Astrocyte (in vitro differentiated cells and primary cell): Measurements from ENCODE around the gene ALOXE3.

Source experiments
- EZH2 ChIP-seq: IDR thresholded peaks from 2 replicates; pipeline ENCODE4 v1.6.1; 2012; ENCODE audit warnings: mild to moderate bottlenecking, low read length, inconsistent platforms; ENCODE audit not compliant: insufficient read depth
- TF ChIP-seq, protein P1 (sequence below): IDR thresholded peaks from 2 replicates; pipeline ENCODE4 v1.5.1; 2011; ENCODE audit warnings: low read depth, mild to moderate bottlenecking, inconsistent platforms, low read length, moderate library complexity; ENCODE audit not compliant: insufficient read depth

GRCh38 chr17:8075081-8075480 lies 43.2 kb downstream of the ALOXE3 start:
- TF ChIP-seq, protein P1, sequence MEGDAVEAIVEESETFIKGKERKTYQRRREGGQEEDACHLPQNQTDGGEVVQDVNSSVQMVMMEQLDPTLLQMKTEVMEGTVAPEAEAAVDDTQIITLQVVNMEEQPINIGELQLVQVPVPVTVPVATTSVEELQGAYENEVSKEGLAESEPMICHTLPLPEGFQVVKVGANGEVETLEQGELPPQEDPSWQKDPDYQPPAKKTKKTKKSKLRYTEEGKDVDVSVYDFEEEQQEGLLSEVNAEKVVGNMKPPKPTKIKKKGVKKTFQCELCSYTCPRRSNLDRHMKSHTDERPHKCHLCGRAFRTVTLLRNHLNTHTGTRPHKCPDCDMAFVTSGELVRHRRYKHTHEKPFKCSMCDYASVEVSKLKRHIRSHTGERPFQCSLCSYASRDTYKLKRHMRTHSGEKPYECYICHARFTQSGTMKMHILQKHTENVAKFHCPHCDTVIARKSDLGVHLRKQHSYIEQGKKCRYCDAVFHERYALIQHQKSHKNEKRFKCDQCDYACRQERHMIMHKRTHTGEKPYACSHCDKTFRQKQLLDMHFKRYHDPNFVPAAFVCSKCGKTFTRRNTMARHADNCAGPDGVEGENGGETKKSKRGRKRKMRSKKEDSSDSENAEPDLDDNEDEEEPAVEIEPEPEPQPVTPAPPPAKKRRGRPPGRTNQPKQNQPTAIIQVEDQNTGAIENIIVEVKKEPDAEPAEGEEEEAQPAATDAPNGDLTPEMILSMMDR = no peak
- no peak for TF ChIP-seq EZH2
